Left cardiac atrium (tissue), 4 donors: ENCODE data around the gene CLPTM1L. TPM values are rescaled to one million over a fixed set of nuclear protein-coding genes. Genes with fewer than 3 reads are reported as not detected.
"Not testable (repeated sequence)": the region's sequence is repeated elsewhere in the genome, so short reads cannot be mapped to it uniquely, and the experiment has no call there.

Experiments used
- ATAC-seq, 2 donors: fragments of 200-7000 bp; cut with Tn5 transposase; one replicate each; pipeline ENCODE4 v1.9.1; 2020; ENCODE audit warnings: mild to moderate bottlenecking in 2 of 2, moderate library complexity in 2 of 2
- DNase-seq: peaks from one replicate; pipeline ENCODE4 v3.0.0-alpha.2; 2020
- intact Hi-C, 2 donors: fragments of 100-400 bp; cut with DNase I; formaldehyde crosslinking; loops; one replicate each; pipeline versions ENCODE4 v1.14.1 to v1.15.1; 2022 to 2023
- total RNA-seq, 2 donors: library from RNA; stranded (reverse); fragmentation: NEBNext Ultra II Directional; extraction: Animal tissue kit (Norgen Biotek cat#: 25700); gene quantifications; one replicate each; pipeline ENCODE4 v1.2.1, GENCODE V29; 2021
- donor health status: DM: no; HTN: yes; CAD: no.
- donor health status: DM: no; HTN: yes; CAD: no; lungs with severe emphysema.
- donor health status: DM: yes; HTN: yes; CAD: no.
- donor health status: Dilated cardiomyopathy.

CLPTM1L gene
- total RNA-seq, 2 donors from 2014 or later = 46.6 to 51.7 TPM

DNA sequence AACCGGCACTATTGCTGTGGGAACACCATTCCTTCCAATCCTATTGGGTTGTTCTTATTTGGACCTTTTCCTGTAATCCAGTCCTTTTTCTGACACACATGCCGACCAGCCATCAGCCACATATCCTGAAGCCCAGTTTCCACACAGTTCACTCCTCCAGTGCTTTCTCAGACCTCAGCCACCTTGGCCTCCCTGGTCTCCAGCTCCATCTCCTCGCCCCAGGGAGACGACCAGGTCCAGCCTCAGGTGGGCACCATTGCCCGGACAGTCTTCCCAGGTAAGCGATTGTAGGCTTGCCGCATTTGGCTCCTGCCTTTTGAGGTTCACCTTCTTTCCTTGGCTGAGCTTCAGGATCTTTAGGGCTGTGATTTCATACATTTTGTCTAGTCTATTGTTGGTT lies 34.8 kb downstream of the CLPTM1L start:
- ATAC-seq (no peak), DNase-seq (no peak)
- intact Hi-C loops = no loop called here

DNA sequence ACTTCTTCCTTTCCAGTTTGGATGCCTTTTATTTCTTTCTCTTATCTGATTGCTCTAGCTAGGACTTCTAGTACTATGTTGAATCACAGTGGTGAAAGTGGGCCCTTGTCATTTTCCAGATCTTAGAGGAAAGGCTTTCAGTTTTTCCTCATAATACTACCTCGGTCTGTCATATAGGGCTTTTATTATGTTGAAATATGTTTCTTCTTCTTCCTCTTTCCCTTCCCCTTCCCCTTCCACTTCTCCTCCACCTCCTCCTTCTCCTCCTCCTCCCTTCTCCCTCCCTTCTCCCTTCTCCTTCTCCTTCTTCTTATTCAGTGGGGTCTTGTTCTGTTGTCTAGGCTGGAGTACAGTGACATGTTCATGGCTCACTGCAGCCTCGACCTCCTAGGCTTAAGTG lies 40.9 kb downstream of the CLPTM1L start:
- intact Hi-C loops = no loop called here
- ATAC-seq = no peak
- no peak for DNase-seq

DNA sequence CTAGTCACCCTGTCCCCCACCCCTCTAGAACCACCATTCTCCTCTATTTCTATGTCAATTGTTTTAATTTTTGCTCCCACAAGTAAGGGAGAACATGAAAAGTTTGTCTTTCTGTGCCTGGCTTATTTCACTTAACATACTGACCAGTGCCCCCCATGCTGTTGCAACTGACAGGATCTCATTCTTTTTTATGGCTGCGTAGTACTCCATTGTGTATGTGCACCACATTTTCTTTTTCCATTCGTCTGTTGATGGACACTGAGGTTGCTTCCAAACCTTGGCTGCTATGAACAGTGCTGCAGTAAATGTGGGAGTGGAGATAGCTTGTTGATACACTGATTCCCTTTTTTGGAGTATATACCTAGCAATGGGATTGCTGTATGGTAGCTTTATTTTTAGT lies 42.6 kb downstream of the CLPTM1L start:
- ATAC-seq (no peak), DNase-seq (no peak)
- intact Hi-C loops = no loop called here

DNA sequence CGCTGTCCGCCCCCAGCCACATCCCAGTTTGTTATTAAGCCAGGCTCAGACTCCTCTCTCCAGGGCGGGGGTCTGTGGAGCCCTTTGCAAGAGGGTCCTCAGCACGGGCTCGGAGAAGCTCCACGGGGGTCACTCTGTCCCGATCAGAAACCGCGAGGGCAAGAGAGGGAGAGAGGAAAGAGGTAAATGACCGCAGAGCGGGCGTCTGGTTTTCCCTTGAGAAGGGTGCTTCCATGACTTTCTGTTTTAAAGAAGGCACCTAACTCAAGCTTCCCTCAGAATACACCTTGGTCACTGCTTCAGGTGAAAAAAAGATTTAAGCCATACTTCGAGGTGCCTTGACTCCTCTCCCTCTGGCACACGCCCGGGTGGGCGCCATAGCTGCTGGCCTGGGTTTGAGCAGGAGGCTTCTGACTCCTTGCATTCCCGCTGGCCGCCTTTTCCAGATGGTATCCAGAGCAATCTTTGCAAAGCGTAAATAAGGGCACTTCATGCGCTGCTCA lies 44.3 kb downstream of the CLPTM1L start:
- intact Hi-C loops = no loop called here
- DNase-seq (no peak), ATAC-seq (no peak)

DNA sequence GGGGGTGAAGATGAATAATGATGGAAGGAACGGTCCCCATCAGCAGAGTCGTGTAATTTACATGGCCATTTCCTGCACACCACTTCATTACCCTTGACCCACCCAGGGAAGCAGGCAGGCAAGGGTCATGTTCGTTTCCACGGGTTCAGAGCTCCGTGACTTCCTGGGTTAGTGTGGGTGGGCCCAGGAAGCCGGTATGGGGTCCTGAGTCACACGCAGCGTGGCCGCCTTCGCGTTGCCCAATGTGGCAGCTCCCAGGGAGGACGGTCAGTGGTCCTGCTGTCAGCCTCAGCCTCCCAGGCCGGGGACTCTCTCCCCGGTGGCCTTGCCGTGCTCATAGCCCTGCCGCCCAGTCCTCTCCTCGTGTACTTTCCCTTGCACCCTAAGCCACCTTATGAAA lies 44.9 kb downstream of the CLPTM1L start:
- ATAC-seq = no peak
- no peak for DNase-seq
- intact Hi-C loops = no loop called here

DNA sequence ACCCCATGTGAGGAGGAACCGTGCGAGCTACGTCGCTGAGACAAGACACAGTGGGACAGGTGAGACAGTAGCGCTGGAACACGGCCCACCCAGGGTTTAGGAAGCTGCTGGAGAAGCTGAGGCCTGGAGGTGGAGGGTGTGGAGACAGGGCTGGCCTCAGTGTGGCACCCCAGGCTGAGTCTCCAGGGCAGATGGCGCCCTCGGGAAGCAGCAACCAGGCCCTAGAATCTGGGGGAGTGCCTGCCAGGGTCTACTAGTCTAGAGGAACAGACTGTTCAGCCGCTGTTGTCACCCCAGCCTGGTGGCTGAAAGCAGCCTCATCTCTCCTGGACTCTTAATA lies 45.4 kb downstream of the CLPTM1L start:
- intact Hi-C loops = no loop called here
- DNase-seq = no peak

DNA sequence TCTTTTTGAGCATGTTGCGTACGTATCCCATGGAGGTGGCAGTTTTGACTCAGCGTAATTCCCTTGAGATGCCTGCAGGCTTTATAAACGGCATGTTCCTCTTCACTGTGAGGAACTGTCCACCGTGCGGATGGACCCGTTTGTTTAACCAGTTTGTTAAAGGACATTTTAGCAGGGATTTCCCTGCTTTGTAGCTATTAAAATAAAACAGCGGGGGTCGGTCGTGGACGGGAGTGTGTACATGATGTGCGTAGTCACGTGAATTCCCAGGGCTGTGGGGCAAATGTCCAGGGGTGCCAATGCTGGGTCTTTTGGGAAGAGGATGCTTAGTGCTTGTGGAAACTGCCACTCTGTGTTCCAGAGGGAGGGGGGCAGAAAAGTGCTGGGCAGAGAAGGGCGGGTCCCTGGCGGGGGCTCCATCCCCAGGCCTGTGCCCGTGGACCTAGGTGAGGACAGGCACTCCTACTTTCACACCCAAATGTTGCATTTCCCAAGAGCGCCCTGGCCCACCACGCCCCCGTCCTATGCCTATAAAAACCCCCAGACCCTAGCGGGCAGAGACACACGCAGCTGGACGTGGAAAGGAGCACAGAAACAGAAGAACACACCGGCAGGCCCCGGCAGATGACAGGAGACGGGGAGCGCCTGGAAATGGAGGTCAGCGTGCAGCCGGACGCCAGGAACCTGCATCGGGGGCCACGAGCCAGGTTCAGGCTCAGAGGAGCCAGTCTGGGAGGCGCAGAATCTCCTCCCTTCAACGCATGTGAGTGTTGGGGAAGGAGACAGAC lies 46.0 kb downstream of the CLPTM1L start:
- ATAC-seq (no peak), DNase-seq (no peak)
- intact Hi-C loops = no loop called here

More for the DNA sequence above, 45.4 kb downstream of the CLPTM1L start:
- no peak for ATAC-seq

DNA sequence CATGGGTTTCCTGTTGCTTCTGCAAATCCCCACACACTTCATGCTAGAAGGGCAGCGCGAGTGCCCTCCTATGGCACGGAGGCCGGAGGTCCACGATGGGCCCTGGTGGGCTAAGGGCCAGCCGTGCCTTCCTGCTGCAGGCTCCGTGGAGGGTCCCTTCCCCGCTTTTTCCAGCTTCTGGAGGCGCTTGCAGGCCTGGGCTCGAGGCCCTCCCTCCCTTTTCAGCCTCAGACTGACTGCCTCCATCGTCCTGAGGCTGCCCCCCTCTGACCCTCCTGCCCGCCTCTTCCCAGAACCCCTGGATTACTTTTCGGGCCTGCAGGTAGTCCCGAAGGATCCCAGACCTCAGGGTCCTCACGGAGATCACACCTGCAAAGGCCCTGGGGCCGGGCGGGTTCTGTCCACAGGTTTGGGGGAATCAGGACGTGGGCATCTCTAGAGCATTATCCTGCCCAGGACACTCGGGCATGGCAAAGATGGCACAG lies 46.8 kb downstream of the CLPTM1L start:
- ATAC-seq (no peak), DNase-seq (no peak)
- intact Hi-C loops = no loop called here

DNA sequence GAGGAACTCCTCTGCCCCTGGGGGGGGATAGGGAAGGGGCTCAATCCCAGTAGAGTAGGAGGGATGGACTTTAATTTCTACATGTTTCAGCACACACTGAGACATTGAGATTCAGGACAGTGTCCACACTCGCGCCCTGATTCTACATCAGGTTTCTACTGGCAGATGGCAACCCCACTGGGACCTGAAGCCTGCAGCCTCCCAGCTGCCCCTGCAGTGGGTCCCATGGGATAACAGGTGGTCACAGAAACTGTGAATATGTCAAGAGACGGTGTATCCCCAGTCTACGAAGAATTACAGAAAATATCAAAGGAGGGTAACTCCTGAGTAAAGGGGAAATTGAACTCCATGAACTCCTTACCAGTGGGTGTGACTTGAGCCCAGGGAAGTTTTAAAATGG lies 47.7 kb downstream of the CLPTM1L start:
- intact Hi-C loops = no loop called here
- no peak for DNase-seq

DNA sequence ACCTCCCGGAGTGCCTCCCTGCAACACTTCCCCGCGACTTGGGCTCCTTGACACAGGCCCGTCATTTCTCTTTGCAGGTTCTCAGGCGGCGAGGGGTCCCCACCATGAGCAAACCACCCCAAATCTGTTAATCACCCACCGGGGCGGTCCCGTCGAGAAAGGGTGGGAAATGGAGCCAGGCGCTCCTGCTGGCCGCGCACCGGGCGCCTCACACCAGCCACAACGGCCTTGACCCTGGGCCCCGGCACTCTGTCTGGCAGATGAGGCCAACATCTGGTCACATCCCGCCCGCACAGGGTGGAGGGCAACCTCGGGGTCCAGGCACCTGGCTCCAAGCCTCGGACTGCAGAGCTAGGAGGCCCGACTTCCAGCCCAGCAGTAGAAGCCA lies 49.3 kb downstream of the CLPTM1L start:
- DNase-seq = no peak
- intact Hi-C loops = no loop called here
- ATAC-seq = no peak

More for the DNA sequence above, 47.7 kb downstream of the CLPTM1L start:
- ATAC-seq = no peak

DNA sequence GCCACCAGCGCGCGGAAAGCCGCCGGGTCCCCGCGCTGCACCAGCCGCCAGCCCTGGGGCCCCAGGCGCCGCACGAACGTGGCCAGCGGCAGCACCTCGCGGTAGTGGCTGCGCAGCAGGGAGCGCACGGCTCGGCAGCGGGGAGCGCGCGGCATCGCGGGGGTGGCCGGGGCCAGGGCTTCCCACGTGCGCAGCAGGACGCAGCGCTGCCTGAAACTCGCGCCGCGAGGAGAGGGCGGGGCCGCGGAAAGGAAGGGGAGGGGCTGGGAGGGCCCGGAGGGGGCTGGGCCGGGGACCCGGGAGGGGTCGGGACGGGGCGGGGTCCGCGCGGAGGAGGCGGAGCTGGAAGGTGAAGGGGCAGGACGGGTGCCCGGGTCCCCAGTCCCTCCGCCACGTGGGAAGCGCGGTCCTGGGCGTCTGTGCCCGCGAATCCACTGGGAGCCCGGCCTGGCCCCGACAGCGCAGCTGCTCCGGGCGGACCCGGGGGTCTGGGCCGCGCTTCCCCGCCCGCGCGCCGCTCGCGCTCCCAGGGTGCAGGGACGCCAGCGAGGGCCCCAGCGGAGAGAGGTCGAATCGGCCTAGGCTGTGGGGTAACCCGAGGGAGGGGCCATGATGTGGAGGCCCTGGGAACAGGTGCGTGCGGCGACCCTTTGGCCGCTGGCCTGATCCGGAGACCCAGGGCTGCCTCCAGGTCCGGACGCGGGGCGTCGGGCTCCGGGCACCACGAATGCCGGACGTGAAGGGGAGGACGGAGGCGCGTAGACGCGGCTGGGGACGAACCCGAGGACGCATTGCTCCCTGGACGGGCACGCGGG lies 49.9 kb downstream of the CLPTM1L start, which contains the start of gene TERT:
TERT (minus strand) TSS at position 234 of the 815 bp plus-strand sequence; CDS start at position 155, 79 bp downstream.
- intact Hi-C loops = no loop called here
- no peak for DNase-seq
- ATAC-seq = peak; percentile 3 to 24

DNA sequence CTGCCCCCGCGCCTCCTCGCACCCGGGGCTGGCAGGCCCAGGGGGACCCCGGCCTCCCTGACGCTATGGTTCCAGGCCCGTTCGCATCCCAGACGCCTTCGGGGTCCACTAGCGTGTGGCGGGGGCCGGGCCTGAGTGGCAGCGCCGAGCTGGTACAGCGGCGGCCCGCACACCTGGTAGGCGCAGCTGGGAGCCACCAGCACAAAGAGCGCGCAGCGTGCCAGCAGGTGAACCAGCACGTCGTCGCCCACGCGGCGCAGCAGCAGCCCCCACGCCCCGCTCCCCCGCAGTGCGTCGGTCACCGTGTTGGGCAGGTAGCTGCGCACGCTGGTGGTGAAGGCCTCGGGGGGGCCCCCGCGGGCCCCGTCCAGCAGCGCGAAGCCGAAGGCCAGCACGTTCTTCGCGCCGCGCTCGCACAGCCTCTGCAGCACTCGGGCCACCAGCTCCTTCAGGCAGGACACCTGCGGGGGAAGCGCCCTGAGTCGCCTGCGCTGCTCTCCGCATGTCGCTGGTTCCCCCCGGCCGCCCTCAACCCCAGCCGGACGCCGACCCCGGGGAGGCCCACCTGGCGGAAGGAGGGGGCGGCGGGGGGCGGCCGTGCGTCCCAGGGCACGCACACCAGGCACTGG lies 50.6 kb downstream of the CLPTM1L start:
- intact Hi-C loops = no loop called here
- ATAC-seq (no peak), DNase-seq (no peak)

DNA sequence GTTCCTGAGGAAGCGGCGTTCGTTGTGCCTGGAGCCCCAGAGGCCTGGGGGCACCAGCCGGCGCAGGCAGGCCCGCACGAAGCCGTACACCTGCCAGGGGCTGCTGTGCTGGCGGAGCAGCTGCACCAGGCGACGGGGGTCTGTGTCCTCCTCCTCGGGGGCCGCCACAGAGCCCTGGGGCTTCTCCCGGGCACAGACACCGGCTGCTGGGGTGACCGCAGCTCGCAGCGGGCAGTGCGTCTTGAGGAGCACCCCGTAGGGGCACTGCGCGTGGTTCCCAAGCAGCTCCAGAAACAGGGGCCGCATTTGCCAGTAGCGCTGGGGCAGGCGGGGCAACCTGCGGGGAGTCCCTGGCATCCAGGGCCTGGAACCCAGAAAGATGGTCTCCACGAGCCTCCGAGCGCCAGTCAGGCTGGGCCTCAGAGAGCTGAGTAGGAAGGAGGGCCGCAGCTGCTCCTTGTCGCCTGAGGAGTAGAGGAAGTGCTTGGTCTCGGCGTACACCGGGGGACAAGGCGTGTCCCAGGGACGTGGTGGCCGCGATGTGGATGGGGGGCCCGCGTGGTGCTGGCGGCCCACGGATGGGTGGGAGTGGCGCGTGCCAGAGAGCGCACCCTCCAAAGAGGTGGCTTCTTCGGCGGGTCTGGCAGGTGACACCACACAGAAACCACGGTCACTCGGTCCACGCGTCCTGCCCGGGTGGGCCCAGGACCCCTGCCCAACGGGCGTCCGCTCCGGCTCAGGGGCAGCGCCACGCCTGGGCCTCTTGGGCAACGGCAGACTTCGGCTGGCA lies 51.3 kb downstream of the CLPTM1L start:
- intact Hi-C loops = no loop called here
- ATAC-seq (no peak), DNase-seq (no peak)

DNA sequence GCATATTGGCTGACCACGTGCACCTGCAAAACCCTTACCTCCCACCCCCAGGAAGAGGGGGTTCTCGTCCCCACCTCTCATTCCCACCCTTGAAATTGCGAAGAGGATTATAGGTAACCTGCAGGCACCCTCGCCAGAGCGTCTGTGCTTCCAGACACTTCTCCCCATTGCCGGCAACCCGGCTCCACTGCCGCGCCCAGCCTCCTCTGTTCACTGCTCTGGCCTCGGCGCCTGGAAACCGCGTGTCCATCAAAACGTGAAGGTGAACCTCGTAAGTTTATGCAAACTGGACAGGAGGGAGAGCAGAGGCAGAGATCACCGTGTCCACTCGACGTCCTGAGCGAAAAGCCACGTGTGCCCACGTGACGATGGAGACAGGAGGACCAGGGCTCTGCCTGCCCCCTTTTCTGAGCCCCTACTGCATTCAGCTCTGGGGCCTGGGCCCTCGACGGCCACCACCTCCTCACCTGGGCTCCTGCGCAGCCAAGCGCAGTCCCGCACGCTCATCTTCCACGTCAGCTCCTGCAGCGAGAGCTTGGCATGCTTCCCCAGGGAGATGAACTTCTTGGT lies 52.0 kb downstream of the CLPTM1L start:
- intact Hi-C loops = no loop called here
- ATAC-seq (no peak), DNase-seq (no peak)

DNA sequence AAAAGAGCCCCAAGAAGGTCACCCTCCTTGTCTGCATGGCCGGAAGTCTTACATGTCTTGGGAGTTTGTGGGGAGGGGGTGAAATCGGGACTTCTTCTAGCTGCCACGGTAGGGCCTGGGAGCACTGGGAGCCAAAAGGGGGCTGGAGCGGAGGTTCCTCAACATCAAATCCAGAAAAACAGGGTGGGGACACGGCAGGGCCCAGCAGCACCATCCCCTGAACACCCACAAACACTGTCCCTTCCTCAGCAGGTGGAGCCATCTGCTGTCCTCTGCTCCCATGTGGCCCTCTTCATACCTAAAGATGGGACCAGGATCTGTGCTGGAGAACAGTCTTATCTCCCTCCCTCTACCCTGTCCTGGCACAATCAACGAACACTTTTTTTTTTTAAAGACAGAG lies 52.8 kb downstream of the CLPTM1L start:
- intact Hi-C loops = no loop called here
- ATAC-seq (no peak), DNase-seq (no peak)

DNA sequence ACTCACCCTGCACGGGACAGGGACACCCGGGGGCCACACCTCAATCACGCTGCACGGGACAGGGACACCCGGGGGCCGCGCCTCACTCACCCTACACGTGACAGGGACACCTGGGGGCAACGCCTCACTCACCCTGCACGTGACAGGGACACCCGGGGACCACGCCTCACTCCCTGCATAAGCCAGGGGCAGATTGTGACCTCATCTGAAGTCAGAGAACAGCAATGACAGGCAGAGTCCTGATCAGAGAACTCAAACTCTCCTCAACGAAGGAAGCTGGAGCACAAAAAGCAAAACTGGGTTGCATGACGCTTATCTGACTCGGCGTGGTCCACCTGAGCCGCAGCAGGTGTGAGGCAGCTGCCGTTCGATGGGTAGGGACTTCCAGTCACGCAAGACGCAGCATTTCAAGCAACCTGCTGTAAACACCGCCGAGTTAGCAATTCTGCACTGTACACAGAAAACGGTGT lies 53.3 kb downstream of the CLPTM1L start:
- intact Hi-C loops = no loop called here
- ATAC-seq (no peak), DNase-seq (no peak)

DNA sequence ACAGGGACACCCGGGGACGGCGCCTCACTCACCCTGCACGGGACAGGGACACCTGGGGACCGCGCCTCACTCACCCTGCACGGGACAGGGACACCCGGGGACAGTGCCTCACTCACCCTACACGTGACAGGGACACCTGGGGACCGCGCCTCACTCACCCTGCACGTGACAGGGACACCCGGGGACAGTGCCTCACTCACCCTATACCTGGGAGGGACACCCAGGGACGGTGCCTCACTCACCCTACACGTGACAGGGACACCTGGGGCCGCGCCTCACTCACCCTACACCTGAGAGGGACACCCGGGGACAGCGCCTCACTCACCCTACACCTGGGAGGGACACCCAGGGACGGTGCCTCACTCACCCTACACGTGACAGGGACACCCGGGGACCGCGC lies 53.9 kb downstream of the CLPTM1L start:
- intact Hi-C loops, DNase-seq, ATAC-seq: not testable (repeated sequence)

DNA sequence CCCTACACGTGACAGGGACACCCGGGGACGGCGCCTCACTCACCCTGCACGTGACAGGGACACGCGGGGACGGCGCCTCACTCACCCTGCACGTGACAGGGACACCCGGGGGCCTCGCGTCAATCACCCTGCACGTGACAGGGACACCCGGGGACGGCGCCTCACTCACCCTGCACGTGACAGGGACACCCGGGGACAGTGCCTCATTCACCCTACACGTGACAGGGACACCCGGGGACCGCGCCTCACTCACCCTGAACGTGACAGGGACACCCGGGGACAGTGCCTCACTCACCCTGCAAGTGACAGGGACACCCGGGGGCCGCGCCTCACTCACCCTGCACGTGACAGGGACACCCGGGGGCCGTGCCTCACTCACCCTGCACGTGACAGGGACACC lies 55.3 kb downstream of the CLPTM1L start:
- DNase-seq, ATAC-seq, intact Hi-C loops: not testable (repeated sequence)
